Right lung (tissue), 5 donors: Measurements from ENCODE around the gene TPRG1. TPM values are rescaled to one million over a fixed set of nuclear protein-coding genes. Genes with fewer than 3 reads are reported as not detected.

ENCODE experiments used
- DNase-seq, 2 donors: peaks; one replicate each; pipeline ENCODE4 v3.0.0-alpha.2; 2013
- polyA plus RNA-seq, 5 donors: library from polyadenylated mRNA; unstranded; fragments of 120-200 nt; gene quantifications; one replicate each; pipeline versions ENCODE4 v1.2.1 to v1.2.3, GENCODE V29; 2013; ENCODE audit warnings: inconsistent platforms in 1 of 5, low replicate concordance in 1 of 5; ENCODE audit not compliant: insufficient read length in 5 of 5, insufficient read depth in 1 of 5

TPRG1 gene
- polyA plus RNA-seq, 5 donors: 0.66 to 1.6 (median 0.78) TPM

- DNase-seq: no peak
Measured at GRCh38 chr3:189229196-189229828, 57.5 kb downstream of the TPRG1 start.

- no peak for DNase-seq
Measured at GRCh38 chr3:189232790-189233189, 61.0 kb downstream of the TPRG1 start.

GRCh38 chr3:189233225-189233858 is 61.6 kb downstream of the TPRG1 start:
- DNase-seq: peak; percentile 41 to 47

GRCh38 chr3:189235214-189235613 is 63.4 kb downstream of the TPRG1 start:
- no peak for DNase-seq

GRCh38 chr3:189236352-189236751 is 64.6 kb downstream of the TPRG1 start:
- DNase-seq: no peak

- DNase-seq: no peak
Measured at GRCh38 chr3:189237526-189237925, 65.8 kb downstream of the TPRG1 start.

GRCh38 chr3:189238071-189238470 is 66.3 kb downstream of the TPRG1 start:
- DNase-seq: no peak

GRCh38 chr3:189239616-189240015 is 67.8 kb downstream of the TPRG1 start:
- no peak for DNase-seq

- DNase-seq: no peak
Measured at GRCh38 chr3:189249987-189250386, 78.2 kb downstream of the TPRG1 start.

GRCh38 chr3:189258261-189258660 is 86.5 kb downstream of the TPRG1 start:
- DNase-seq: no peak

GRCh38 chr3:189260556-189261493 is 89.1 kb downstream of the TPRG1 start:
- DNase-seq: no peak

- no peak for DNase-seq
Measured at GRCh38 chr3:189262746-189263145, 91.0 kb downstream of the TPRG1 start.

- DNase-seq: no peak
Measured at GRCh38 chr3:189267981-189268613, 96.3 kb downstream of the TPRG1 start.

- DNase-seq: no peak
Measured at GRCh38 chr3:189269365-189269764, 97.6 kb downstream of the TPRG1 start.

- DNase-seq: peak in 1 of 2 donors; percentile 31
Measured at GRCh38 chr3:189270248-189270832, 98.6 kb downstream of the TPRG1 start.

- no peak for DNase-seq
Measured at GRCh38 chr3:189272500-189273119, 100.8 kb downstream of the TPRG1 start.

- no peak for DNase-seq
Measured at GRCh38 chr3:189273736-189274135, 102.0 kb downstream of the TPRG1 start.

GRCh38 chr3:189275182-189275581 is 103.4 kb downstream of the TPRG1 start:
- no peak for DNase-seq

GRCh38 chr3:189275852-189276251 is 104.1 kb downstream of the TPRG1 start:
- DNase-seq: no peak

GRCh38 chr3:189276444-189277219 is 104.9 kb downstream of the TPRG1 start:
- peak; percentile 20 to 31 for DNase-seq
